Bronchial epithelial cell (primary cell): Measurements from ENCODE around the gene SMIM33. TPM values are rescaled to one million over a fixed set of nuclear protein-coding genes. Genes with fewer than 3 reads are reported as not detected.
A peak's percentile ranks its signal among the peaks of the same experiment; 100 is the strongest.
"Not testable (repeated sequence)": the region's sequence is repeated elsewhere in the genome, so short reads cannot be mapped to it uniquely, and the experiment has no call there.

ENCODE experiments used
- DNase-seq: peaks from one replicate; pipeline ENCODE4 v3.0.0-alpha.2; 2010; ENCODE audit warnings: low read depth
- FAIRE-seq: peaks from 2 replicates; lab custom pipeline; 2011; peaks lifted over from hg19 to GRCh38; lab: Jason Lieb, UNC
- H3K27me3 ChIP-seq: 2 replicates; pipeline ENCODE4 v1.5.1; 2011; ENCODE audit warnings: low read length; ENCODE audit not compliant: control insufficient read depth, insufficient read depth
- H3K36me3 ChIP-seq: 2 replicates; pipeline ENCODE4 v1.5.1; 2011; ENCODE audit warnings: low read length; ENCODE audit not compliant: control insufficient read depth, insufficient read depth
- H3K4me3 ChIP-seq: 2 replicates; pipeline ENCODE4 v1.5.1; 2011; ENCODE audit warnings: mild to moderate bottlenecking, low read depth, low read length, control low read depth
- CTCF ChIP-seq: IDR thresholded peaks from 2 replicates; pipeline ENCODE4 v1.5.1; 2011; ENCODE audit warnings: mild to moderate bottlenecking, moderate library complexity, low read length, control low read depth, inconsistent platforms; ENCODE audit not compliant: insufficient read depth, severe bottlenecking
- total RNA-seq: library from RNA; depleted of rRNA; stranded (reverse); fragments of >200 nt; gene quantifications from 2 replicates; pipeline ENCODE4 v1.2.1, GENCODE V29; 2014

Gene SMIM33
- total RNA-seq, 1 donor from 2014 or later: not detected

- no peak for FAIRE-seq
- no peaks in the 10 kb centered on the region for H3K36me3 ChIP-seq
- no peak for TF ChIP-seq CTCF
- peak; percentile 88 for DNase-seq
- H3K27me3 ChIP-seq: no peaks in the 10 kb centered on the region
- no peak overlapping the region for H3K4me3 ChIP-seq
Measured at GRCh38 chr5:139495638-139496435, 25.0 kb downstream of the SMIM33 start.

GRCh38 chr5:139501381-139501780, 30.6 kb downstream of the SMIM33 start:
- DNase-seq (no peak), FAIRE-seq (no peak)
- H3K36me3 ChIP-seq: no peaks in the 10 kb centered on the region
- no peak for TF ChIP-seq CTCF
- no peak overlapping the region for H3K4me3 ChIP-seq
- H3K27me3 ChIP-seq: no peaks in the 10 kb centered on the region

GRCh38 chr5:139503036-139503817, 32.4 kb downstream of the SMIM33 start:
- H3K4me3 ChIP-seq, H3K27me3 ChIP-seq, DNase-seq, H3K36me3 ChIP-seq, FAIRE-seq: not testable (repeated sequence)

GRCh38 chr5:139503879-139504278, 33.1 kb downstream of the SMIM33 start:
- H3K27me3 ChIP-seq, DNase-seq: not testable (repeated sequence)

GRCh38 chr5:139504722-139505121, 33.9 kb downstream of the SMIM33 start:
- not testable (repeated sequence) for H3K36me3 ChIP-seq, FAIRE-seq, H3K27me3 ChIP-seq, DNase-seq, H3K4me3 ChIP-seq

More at GRCh38 chr5:139503879-139504278, 33.1 kb downstream of the SMIM33 start:
- not testable (repeated sequence) for H3K4me3 ChIP-seq, H3K36me3 ChIP-seq, FAIRE-seq

- Histone ChIP-seq H3K4me3 (no peak overlapping the region), H3K27me3 (no peaks in the 10 kb centered on the region), H3K36me3 (no peaks in the 10 kb centered on the region)
- TF ChIP-seq CTCF: no peak
- no peak for FAIRE-seq
- no peak for DNase-seq
Measured at GRCh38 chr5:139512786-139513390, 42.1 kb downstream of the SMIM33 start.

- H3K27me3 ChIP-seq, H3K36me3 ChIP-seq, H3K4me3 ChIP-seq, FAIRE-seq: not testable (repeated sequence)
- peak; percentile 82 for TF ChIP-seq CTCF
- peak; percentile 71 for DNase-seq
Measured at GRCh38 chr5:139513434-139513833, 42.6 kb downstream of the SMIM33 start.
